NCI-H2081 treated with DMSO at 0.1 percent for 48 hours (cell line): Measurements from ENCODE around the gene CDK5R2.

ENCODE experiments used
- DNase-seq: peaks from one replicate; lab custom pipeline; 2025; lab: John Stamatoyannopoulos, UW

Gene CDK5R2

GRCh38 chr2:218988164-218988563 is 28.7 kb downstream of the CDK5R2 start:
- no peak for DNase-seq

GRCh38 chr2:218988650-218989049 is 29.2 kb downstream of the CDK5R2 start:
- DNase-seq = no peak

- no peak for DNase-seq
Measured at GRCh38 chr2:218990052-218990451, 30.6 kb downstream of the CDK5R2 start.

GRCh38 chr2:218990612-218991011 is 31.1 kb downstream of the CDK5R2 start:
- no peak for DNase-seq

- DNase-seq = no peak
Measured at GRCh38 chr2:218991674-218992168, 32.3 kb downstream of the CDK5R2 start.

GRCh38 chr2:218992196-218992595 is 32.7 kb downstream of the CDK5R2 start:
- no peak for DNase-seq

GRCh38 chr2:218992703-218993344 is 33.4 kb downstream of the CDK5R2 start:
- DNase-seq = no peak

GRCh38 chr2:218993345-218994315 is 34.2 kb downstream of the CDK5R2 start, which contains the start of gene CRYBA2:
Gene CRYBA2, minus strand, starts transcription at chr2:218993422. Its CDS starts 246 bp downstream, at chr2:218993176.
- peak; percentile 20 for DNase-seq

GRCh38 chr2:218995561-218995960 is 36.1 kb downstream of the CDK5R2 start:
- no peak for DNase-seq

- peak; percentile 49 for DNase-seq
Measured at GRCh38 chr2:218995972-218996711, 36.7 kb downstream of the CDK5R2 start.

- peak; percentile 55 for DNase-seq
Measured at GRCh38 chr2:218996937-218997336, 37.5 kb downstream of the CDK5R2 start.

GRCh38 chr2:218997731-218998130 is 38.3 kb downstream of the CDK5R2 start:
- DNase-seq = peak; percentile 39

GRCh38 chr2:218998414-218999002 is 39.0 kb downstream of the CDK5R2 start:
- no peak for DNase-seq

GRCh38 chr2:218999021-218999880 is 39.8 kb downstream of the CDK5R2 start:
- no peak for DNase-seq

GRCh38 chr2:218999881-219000568 is 40.6 kb downstream of the CDK5R2 start:
- DNase-seq = peak; percentile 72

GRCh38 chr2:219000569-219000960 is 41.1 kb downstream of the CDK5R2 start:
- DNase-seq = no peak

- no peak for DNase-seq
Measured at GRCh38 chr2:219001100-219001576, 41.7 kb downstream of the CDK5R2 start.

GRCh38 chr2:219001577-219002394 is 42.3 kb downstream of the CDK5R2 start:
- peak; percentile 92 for DNase-seq
